ENCODE data around the gene NSUN7.

NSUN7 gene

DNA sequence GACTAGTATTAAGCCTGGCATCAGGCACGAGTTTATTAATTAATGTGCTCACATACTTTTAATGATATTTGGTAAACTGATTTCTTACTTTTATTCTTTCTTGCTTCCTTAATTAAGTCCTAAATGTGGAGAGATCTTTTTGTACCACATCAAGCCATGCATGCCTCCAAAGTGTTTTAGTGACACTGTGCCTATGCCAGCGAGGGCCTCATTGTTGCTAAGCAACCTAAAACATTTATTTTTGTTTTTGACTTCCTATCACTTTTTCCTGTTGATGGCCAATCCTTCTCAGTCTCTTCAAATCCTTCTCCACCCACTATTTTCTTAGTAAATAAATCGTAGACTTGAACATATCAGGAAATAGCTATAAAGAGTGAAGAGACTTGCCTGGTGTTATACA lies 5.5 kb upstream of the NSUN7 start:
- no peak for DNase-seq (ENCODE audit: low spot score)
- TF ChIP-seq, protein P1, sequence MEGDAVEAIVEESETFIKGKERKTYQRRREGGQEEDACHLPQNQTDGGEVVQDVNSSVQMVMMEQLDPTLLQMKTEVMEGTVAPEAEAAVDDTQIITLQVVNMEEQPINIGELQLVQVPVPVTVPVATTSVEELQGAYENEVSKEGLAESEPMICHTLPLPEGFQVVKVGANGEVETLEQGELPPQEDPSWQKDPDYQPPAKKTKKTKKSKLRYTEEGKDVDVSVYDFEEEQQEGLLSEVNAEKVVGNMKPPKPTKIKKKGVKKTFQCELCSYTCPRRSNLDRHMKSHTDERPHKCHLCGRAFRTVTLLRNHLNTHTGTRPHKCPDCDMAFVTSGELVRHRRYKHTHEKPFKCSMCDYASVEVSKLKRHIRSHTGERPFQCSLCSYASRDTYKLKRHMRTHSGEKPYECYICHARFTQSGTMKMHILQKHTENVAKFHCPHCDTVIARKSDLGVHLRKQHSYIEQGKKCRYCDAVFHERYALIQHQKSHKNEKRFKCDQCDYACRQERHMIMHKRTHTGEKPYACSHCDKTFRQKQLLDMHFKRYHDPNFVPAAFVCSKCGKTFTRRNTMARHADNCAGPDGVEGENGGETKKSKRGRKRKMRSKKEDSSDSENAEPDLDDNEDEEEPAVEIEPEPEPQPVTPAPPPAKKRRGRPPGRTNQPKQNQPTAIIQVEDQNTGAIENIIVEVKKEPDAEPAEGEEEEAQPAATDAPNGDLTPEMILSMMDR (IDR thresholded peaks at IDR 0.05; ENCODE audit: borderline replicate concordance, control extremely low read depth, extremely low read depth, insufficient read depth, missing control alignments) = no peak
- in situ Hi-C loops (cut with MboI; ENCODE audit: low sequenced_read_pairs, unreplicated experiment) = no loop called here

DNA sequence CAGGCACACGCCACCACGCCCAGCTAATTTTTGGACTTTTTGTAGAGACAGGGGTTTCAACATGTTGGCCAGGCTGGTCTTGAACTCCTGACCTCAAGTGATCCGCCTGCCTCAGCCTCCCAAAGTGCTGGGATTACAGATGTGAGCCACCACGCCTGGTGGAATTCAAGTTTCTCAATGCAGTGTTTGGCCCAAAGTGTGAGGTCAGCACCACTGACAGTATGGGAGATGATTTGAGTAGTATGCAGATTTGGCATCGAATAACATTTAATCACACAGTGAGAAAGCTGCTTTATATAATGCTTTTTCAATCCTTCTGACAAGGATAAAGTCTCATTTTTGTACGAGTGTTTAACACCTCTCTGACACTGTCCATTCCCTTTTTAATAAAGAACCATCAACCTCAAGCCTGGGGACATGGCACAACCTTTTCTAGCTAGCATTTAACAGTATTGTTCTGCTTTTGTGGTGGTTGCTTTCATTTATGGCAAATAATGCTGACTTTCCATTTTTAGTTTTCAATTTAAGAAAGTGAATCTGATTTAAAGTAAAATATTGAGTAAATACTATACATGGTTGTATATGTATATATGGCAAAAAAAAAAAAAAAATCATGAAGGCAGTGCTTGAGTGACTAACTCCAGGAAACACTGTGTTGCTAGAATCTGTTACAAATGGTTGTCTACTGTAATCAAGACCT lies 4.3 kb upstream of the NSUN7 start:
- no peak for DNase-seq (ENCODE audit: low spot score)
- TF ChIP-seq, protein P1 (IDR thresholded peaks at IDR 0.05; ENCODE audit: borderline replicate concordance, control extremely low read depth, extremely low read depth, insufficient read depth, missing control alignments) = no peak
- in situ Hi-C loops (cut with MboI; ENCODE audit: low sequenced_read_pairs, unreplicated experiment) = no loop called here

DNA sequence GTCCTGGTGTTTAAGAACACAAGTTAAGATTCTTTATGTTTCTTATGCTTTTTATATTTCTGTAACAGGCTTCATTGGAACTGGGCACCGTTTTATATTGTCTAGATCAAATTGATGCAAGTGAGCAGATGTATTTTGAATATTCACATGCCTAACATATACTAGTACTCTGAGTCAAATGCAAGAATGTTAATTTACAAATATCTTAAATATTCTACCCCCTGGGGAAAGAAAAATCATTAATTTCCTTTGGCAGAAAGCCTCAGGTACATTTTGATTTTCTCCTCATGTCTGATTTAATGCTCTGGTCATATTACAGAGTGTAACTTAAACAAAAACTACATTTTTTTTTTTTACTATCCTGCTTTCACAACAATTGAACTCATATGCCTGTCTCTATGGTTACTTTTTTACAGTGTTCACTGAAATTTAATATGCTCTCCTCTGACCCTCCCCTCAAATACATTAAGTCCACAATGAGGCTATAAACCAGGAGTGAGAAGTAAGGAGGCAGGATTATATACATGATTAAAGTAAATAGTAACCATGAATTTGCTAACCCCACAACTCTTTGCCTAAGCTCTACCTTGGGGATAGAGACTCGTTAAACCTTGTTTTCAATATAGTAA lies 2.4 kb upstream of the NSUN7 start:
- TF ChIP-seq, protein P1 (IDR thresholded peaks at IDR 0.05; ENCODE audit: borderline replicate concordance, control extremely low read depth, extremely low read depth, insufficient read depth, missing control alignments) = no peak
- in situ Hi-C loops (cut with MboI; ENCODE audit: low sequenced_read_pairs, unreplicated experiment) = no loop called here
- no peak for DNase-seq (ENCODE audit: low spot score)

DNA sequence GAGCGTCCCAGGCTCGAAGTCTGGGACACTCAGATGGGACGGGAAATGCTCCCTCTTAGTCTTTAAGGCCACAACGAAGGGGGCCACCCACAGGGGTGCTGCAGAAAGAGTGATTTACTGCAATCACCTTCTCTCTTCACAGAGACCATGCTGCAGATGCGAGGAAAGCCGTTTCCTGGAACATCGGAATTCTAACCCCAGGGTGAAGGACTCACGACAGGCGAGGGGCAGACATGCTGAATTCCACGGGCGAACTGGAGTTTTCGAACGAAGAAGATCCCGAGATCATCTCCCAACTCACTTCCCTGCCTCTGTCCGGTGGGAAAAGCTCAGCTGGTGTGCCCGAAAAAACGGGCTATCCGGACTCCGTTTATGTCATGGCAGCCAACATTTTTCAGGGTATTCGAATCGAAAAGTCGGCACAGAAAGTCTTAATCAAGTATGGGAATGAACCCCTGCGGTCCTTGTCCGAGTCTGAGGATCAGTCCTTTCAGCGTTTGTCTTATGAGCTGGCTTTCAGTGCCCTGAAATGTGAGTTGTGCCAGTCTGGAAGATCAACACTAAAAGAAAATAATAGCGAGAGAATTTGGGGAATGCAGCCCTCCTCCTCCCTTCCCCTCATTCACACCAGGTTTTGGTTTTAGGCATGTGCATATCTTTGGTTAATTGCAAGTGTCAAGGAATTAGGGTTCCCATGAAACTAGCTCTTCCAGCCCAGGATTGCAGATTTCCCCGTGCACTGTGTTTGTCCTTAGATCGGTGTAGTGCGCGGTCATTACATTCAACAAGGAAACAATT lies 905 bp downstream of the NSUN7 start:
- TF ChIP-seq, protein P1 (IDR thresholded peaks at IDR 0.05; ENCODE audit: borderline replicate concordance, control extremely low read depth, extremely low read depth, insufficient read depth, missing control alignments) = no peak
- DNase-seq (ENCODE audit: low spot score) = no peak
- in situ Hi-C loops (cut with MboI; ENCODE audit: low sequenced_read_pairs, unreplicated experiment) = no loop called here

DNA sequence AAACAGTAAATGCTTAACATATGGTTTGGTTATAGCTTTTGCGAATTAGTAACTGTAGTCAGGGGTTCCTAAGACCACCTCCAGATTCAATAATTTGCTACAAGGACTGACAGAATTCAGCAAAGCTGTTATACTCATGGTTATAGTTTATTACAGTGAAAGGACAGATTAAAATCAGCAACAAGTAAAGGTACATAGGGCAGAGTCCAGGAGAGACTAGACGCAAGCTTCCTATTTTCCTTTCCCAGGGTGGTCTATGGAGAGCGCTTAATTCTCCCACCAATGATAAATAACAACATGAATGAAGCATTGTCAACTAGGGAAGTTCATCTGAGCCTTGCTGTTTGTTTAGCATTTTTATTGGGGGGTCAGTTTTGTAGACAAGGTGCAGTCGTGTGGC lies 5.9 kb downstream of the NSUN7 start:
- in situ Hi-C loops (cut with MboI; ENCODE audit: low sequenced_read_pairs, unreplicated experiment) = no loop called here

DNA sequence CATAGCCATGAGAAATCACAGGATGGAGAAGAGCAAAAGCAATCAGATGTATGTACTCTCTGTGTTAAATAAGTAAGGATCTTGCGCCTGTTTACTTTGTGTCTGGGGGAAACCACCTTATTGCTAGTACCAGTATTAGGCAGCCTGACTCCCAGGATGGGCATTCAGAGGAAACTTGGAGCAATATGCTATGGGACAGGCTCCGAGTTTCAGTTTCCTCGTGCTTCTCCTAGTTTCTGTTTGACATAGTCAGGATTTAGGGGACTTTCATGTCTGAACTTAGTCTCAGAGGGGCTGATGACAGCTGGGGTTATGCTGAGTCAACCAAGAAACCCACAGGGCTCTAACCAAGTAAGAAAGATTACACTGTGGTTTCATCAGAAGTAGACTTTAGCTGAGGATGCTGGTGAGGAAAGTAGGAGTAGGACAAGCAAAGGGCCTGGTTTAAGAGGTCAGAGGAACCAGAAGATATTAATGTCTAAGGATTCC lies 13.5 kb downstream of the NSUN7 start:
- in situ Hi-C loops (cut with MboI; ENCODE audit: low sequenced_read_pairs, unreplicated experiment) = no loop called here
- DNase-seq (ENCODE audit: low spot score) = peak; percentile 65
- TF ChIP-seq, protein P1 (IDR thresholded peaks at IDR 0.05; ENCODE audit: borderline replicate concordance, control extremely low read depth, extremely low read depth, insufficient read depth, missing control alignments) = no peak

More for the DNA sequence above, 5.9 kb downstream of the NSUN7 start:
- TF ChIP-seq, protein P1 (IDR thresholded peaks at IDR 0.05; ENCODE audit: borderline replicate concordance, control extremely low read depth, extremely low read depth, insufficient read depth, missing control alignments) = no peak
- DNase-seq (ENCODE audit: low spot score) = no peak

All from GM13976 (cell line).